AG04450 (cell line): ENCODE measurements around the gene PPP3CA. TPM values are rescaled to one million over a fixed set of nuclear protein-coding genes. Genes with fewer than 3 reads are reported as not detected.

Experiments
- CTCF ChIA-PET: fragments of 300-600, 350-600 bp; formaldehyde crosslinking; extraction: SDS; loops from one replicate; lab custom pipeline; 2022; ENCODE audit warnings: antibody characterized with exemption, inconsistent platforms; lab: Charles Lee
- POLR2A ChIA-PET: fragments of 350-600 bp; formaldehyde crosslinking; extraction: SDS; loops from one replicate; lab custom pipeline; 2021; ENCODE audit warnings: antibody characterized with exemption, inconsistent platforms; lab: Yijun Ruan, JAX
- DNase-seq: peaks from one replicate; pipeline ENCODE4 v3.0.0-alpha.2; 2011; ENCODE audit warnings: low read depth, low spot score
- H3K27ac ChIP-seq: one replicate; pipeline ENCODE4 v1.5.1; 2012; ENCODE audit warnings: low read depth, low read length, control low read depth
- H3K27me3 ChIP-seq: one replicate; pipeline ENCODE4 v1.6.0; 2012; ENCODE audit warnings: low read length; ENCODE audit not compliant: control insufficient read depth, insufficient read depth
- H3K4me3 ChIP-seq: 2 replicates; pipeline ENCODE4 v1.5.1; 2011; ENCODE audit warnings: mild to moderate bottlenecking, low read depth, low read length, control low read depth
- H3K9me3 ChIP-seq: 2 replicates; pipeline ENCODE4 v1.5.1; 2012; ENCODE audit warnings: low read length; ENCODE audit not compliant: control insufficient read depth, insufficient read depth
- polyA plus RNA-seq: library from polyadenylated mRNA; depleted of rRNA; stranded (reverse); fragments of >200 nt; gene quantifications from 2 replicates; pipeline ENCODE4 v1.2.3, GENCODE V29; 2011
- TF ChIP-seq, protein P1 (sequence below): IDR thresholded peaks from 2 replicates; pipeline ENCODE4 v1.5.1; 2011; ENCODE audit warnings: low read depth, low read length, control low read depth, inconsistent platforms

PPP3CA gene
- polyA plus RNA-seq, 1 experiment, result 38.7 TPM

DNA sequence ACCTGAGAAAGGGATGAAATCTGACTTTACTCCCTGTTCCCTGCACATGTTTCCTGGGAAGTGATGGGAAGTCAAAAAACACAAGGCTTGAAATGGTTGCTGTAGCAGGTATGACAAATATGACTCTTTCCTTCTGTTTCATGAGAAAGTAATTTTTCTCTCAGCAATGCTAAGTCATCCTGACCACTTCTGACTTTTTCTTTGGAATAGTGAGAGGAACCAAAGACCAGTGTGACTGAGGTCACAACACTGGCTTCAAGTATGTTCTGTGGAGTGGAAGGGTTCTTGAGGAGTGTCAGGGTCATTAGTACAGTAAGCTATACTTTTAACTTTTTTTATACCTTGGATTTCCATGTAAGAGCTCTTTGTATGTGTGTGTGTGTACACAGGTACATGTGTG lies 225.3 kb downstream of the PPP3CA start:
- TF ChIP-seq, protein P1, sequence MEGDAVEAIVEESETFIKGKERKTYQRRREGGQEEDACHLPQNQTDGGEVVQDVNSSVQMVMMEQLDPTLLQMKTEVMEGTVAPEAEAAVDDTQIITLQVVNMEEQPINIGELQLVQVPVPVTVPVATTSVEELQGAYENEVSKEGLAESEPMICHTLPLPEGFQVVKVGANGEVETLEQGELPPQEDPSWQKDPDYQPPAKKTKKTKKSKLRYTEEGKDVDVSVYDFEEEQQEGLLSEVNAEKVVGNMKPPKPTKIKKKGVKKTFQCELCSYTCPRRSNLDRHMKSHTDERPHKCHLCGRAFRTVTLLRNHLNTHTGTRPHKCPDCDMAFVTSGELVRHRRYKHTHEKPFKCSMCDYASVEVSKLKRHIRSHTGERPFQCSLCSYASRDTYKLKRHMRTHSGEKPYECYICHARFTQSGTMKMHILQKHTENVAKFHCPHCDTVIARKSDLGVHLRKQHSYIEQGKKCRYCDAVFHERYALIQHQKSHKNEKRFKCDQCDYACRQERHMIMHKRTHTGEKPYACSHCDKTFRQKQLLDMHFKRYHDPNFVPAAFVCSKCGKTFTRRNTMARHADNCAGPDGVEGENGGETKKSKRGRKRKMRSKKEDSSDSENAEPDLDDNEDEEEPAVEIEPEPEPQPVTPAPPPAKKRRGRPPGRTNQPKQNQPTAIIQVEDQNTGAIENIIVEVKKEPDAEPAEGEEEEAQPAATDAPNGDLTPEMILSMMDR, result no peak
- CTCF ChIA-PET, result no interaction called here

GRCh38 chr4:101119141-101119540 lies 228.2 kb downstream of the PPP3CA start:
- Histone ChIP-seq H3K9me3 (no peaks in the 10 kb centered on the region), H3K27me3 (no peaks in the 10 kb centered on the region), H3K4me3 (no peak overlapping the region), H3K27ac (no peak overlapping the region)
- CTCF ChIA-PET, result interaction anchor here (1.1 to 1.3 kb wide), 2 partner anchors 50 to 90 kb away, joined by 3 read pairs; no protein-coding TSS in a partner anchor
- POLR2A ChIA-PET, result no interaction called here
- no peak for DNase-seq
- TF ChIP-seq, protein P1, result no peak

More for the DNA sequence above, 225.3 kb downstream of the PPP3CA start:
- POLR2A ChIA-PET, result no interaction called here
- H3K27me3 ChIP-seq, result no peaks in the 10 kb centered on the region
- no peaks in the 10 kb centered on the region for H3K9me3 ChIP-seq
- no peak for DNase-seq
- H3K27ac ChIP-seq, result no peak overlapping the region
- no peak overlapping the region for H3K4me3 ChIP-seq

DNA sequence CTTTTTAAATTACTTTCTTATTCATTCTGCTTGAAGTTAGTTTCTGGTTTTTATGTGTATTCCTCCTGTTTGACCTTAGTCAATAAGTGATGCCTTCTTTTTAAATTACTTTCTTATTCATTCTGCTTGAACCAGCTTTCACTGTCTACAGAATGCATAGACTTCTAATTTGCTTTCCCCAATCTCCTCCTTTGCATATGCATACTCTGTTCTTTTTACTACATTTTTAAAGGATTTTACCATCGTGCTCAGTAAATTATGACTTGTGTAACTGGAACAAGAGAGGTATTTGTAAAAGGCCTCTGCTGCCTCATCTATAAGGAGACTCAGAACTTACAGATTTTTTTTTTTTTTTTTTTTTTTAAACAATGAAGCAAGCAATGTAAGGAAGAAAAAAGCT lies 228.7 kb downstream of the PPP3CA start:
- TF ChIP-seq, protein P1, result no peak
- no peak overlapping the region for H3K4me3 ChIP-seq
- no peak overlapping the region for H3K27ac ChIP-seq
- ChIA-PET CTCF (interaction anchor here (1.1 kb wide), 1 partner anchor 90 kb away, joined by 3 read pairs; no protein-coding TSS in a partner anchor), POLR2A (no interaction called here)
- no peaks in the 10 kb centered on the region for H3K9me3 ChIP-seq
- DNase-seq, result no peak
- no peaks in the 10 kb centered on the region for H3K27me3 ChIP-seq

DNA sequence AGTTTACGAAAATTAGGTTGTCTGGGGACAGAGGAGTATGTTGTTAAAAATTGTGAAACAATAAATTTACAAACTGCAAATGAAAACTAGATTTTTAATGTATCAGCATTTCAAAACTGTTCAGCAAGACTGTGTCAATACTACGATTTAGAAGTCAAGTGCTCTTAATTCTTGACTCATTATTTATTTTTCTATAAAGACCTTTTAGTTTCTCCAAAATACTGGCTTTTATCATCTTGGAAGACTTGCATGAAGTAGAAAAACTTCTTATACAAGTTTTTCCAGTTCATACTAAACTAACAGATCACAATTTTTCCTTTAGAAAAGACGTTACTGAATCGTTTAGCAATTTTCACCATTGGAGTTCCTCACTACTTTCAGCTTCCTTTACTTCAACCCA lies 231.4 kb downstream of the PPP3CA start:
- no peak for DNase-seq
- no peaks in the 10 kb centered on the region for H3K9me3 ChIP-seq
- CTCF ChIA-PET, result no interaction called here
- no peak overlapping the region for H3K4me3 ChIP-seq
- POLR2A ChIA-PET, result no interaction called here
- no peak overlapping the region for H3K27ac ChIP-seq
- no peaks in the 10 kb centered on the region for H3K27me3 ChIP-seq
- TF ChIP-seq, protein P1, result no peak

DNA sequence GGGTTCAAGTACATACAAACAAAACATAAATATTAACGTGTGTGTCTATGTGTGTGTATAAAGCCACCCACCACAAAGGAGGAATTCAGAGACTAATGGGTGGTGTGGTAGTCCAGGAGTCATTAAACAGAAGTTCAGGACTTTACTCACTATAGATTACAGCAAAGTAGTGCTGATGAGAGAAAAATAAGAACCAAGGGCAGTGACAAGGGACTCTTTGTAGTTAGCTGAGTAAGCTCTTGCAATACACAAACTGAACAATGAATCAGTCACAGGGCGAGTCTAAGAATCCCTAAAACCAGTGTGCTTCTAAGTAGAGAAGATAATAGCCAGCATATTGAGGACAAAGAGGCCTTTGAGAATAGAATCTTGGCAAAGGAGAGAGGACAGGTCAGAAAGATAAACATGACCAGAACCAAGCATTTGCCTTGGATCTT lies 232.4 kb downstream of the PPP3CA start:
- Histone ChIP-seq H3K27me3 (no peaks in the 10 kb centered on the region), H3K4me3 (no peak overlapping the region), H3K9me3 (no peaks in the 10 kb centered on the region), H3K27ac (no peak overlapping the region)
- CTCF ChIA-PET, result interaction anchor here (1.0 kb wide), 1 partner anchor 618 kb away, joined by 3 read pairs; no protein-coding TSS in a partner anchor
- TF ChIP-seq, protein P1, result no peak
- POLR2A ChIA-PET, result interaction anchor here (0.5 kb wide), 1 partner anchor 98 kb away, joined by 5 read pairs; no protein-coding TSS in a partner anchor
- DNase-seq, result no peak
